HepG2 (cell line): ENCODE results near the gene SLC35F3. TPM values are rescaled to one million over a fixed set of nuclear protein-coding genes. Genes with fewer than 3 reads are reported as not detected.

Experiments used
- ARNT2 ChIP-seq: sonication (generic); formaldehyde crosslinking; IDR thresholded peaks from 2 replicates; pipeline ENCODE4 v1.8.0; 2022; ENCODE audit warnings: mild to moderate bottlenecking, low read depth, missing genetic modification reagents, moderate library complexity
- DMAP1 ChIP-seq: IDR thresholded peaks from 2 replicates; pipeline ENCODE4 v1.6.1; 2016
- GFI1 ChIP-seq: sonication (generic); formaldehyde crosslinking; IDR thresholded peaks from 2 replicates; pipeline ENCODE4 v1.5.0; 2020; ENCODE audit warnings: missing genetic modification reagents, mild to moderate bottlenecking, borderline replicate concordance
- GTF2F1 ChIP-seq: fragments of 150-350 bp; IDR thresholded peaks from 2 replicates; pipeline ENCODE4 v1.6.1; 2014; ENCODE audit warnings: low read length
- HDAC1 ChIP-seq: sonication (generic); formaldehyde crosslinking; IDR thresholded peaks from 2 replicates; pipeline ENCODE4 v1.5.1; 2020; ENCODE audit warnings: mild to moderate bottlenecking, missing genetic modification reagents
- HNRNPL ChIP-seq: fragments of 200-400 bp; formaldehyde crosslinking; IDR thresholded peaks from 2 replicates; pipeline ENCODE4 v1.6.1; 2017; ENCODE audit warnings: mild to moderate bottlenecking, low read depth, low read length
- HOMEZ ChIP-seq: IDR thresholded peaks from 2 replicates; pipeline ENCODE4 v1.6.1; 2016; ENCODE audit warnings: low read depth
- MXI1 ChIP-seq: IDR thresholded peaks from 3 replicates; pipeline ENCODE4 v1.6.1; 2012; ENCODE audit warnings: low read depth, low read length, inconsistent platforms, borderline replicate concordance
- POLR2AphosphoS5 ChIP-seq: IDR thresholded peaks from 2 replicates; pipeline ENCODE4 v1.6.1; 2012; ENCODE audit warnings: low read depth, low read length
- SALL2 ChIP-seq: sonication (generic); formaldehyde crosslinking; IDR thresholded peaks from 2 replicates; pipeline ENCODE4 v1.8.1; 2023; ENCODE audit warnings: mild to moderate bottlenecking, missing genetic modification reagents, inconsistent platforms
- SRF ChIP-seq: IDR thresholded peaks from 2 replicates; pipeline ENCODE4 v1.6.1; 2011; ENCODE audit warnings: mild to moderate bottlenecking, low read depth, low read length, moderate library complexity
- ZBTB10 ChIP-seq: sonication (generic); formaldehyde crosslinking; IDR thresholded peaks from 2 replicates; pipeline ENCODE4 v1.4.0; 2020; ENCODE audit warnings: missing genetic modification reagents, borderline replicate concordance
- ZNF138 ChIP-seq: sonication (generic); formaldehyde crosslinking; IDR thresholded peaks from 2 replicates; pipeline ENCODE4 v1.5.0; 2020; ENCODE audit warnings: mild to moderate bottlenecking, low read depth, missing genetic modification reagents
- ZNF160 ChIP-seq: sonication (generic); formaldehyde crosslinking; IDR thresholded peaks from 2 replicates; pipeline ENCODE4 v1.8.0; 2022; ENCODE audit warnings: mild to moderate bottlenecking, inconsistent platforms, missing genetic modification reagents
- ZNF224 ChIP-seq: sonication (generic); formaldehyde crosslinking; IDR thresholded peaks from 2 replicates; pipeline ENCODE4 v1.5.0; 2020; ENCODE audit warnings: mild to moderate bottlenecking, missing genetic modification reagents
- ZNF546 ChIP-seq: sonication (generic); formaldehyde crosslinking; conservative IDR thresholded peaks from 2 replicates; pipeline ENCODE4 v1.8.1; 2023; ENCODE audit warnings: mild to moderate bottlenecking, missing genetic modification reagents
- ZNF670 ChIP-seq: sonication (generic); formaldehyde crosslinking; IDR thresholded peaks from 2 replicates; pipeline ENCODE4 v1.8.0; 2022; ENCODE audit warnings: mild to moderate bottlenecking, missing genetic modification reagents, borderline replicate concordance
- ZNF687 ChIP-seq: sonication (generic); formaldehyde crosslinking; IDR thresholded peaks from 2 replicates; pipeline ENCODE4 v1.5.1; 2020; ENCODE audit warnings: mild to moderate bottlenecking, missing genetic modification reagents, moderate library complexity
- ZNF749 ChIP-seq: sonication (generic); formaldehyde crosslinking; IDR thresholded peaks from 2 replicates; pipeline ENCODE4 v1.8.0; 2022; ENCODE audit warnings: mild to moderate bottlenecking, missing genetic modification reagents, moderate library complexity, borderline replicate concordance
- polyA plus RNA-seq, 8 experiments: library from polyadenylated mRNA; depleted of rRNA in 3 of 8; stranded (reverse) in 7 of 8; unstranded in 1 of 8; fragments of >200 nt; fragmentation: Illumina TruSeq in 4 of 8; extraction: Trizol in 4 of 8; gene quantifications; 2 replicates each; pipeline versions ENCODE4 v1.2.1 to v1.2.3, GENCODE V29; 2011 to 2016; ENCODE audit warnings: low read depth in 4 of 8, missing spikeins in 1 of 8, mixed read lengths in 1 of 8; ENCODE audit not compliant: insufficient read depth in 1 of 8
- total RNA-seq, 5 experiments: library from RNA; depleted of rRNA; stranded (reverse); fragments of >200 nt; fragmentation: Illumina TruSeq; extraction: Trizol; gene quantifications; 2 replicates each; pipeline ENCODE4 v1.2.3, GENCODE V29; 2016; ENCODE audit warnings: low read depth in 1 of 5

Gene SLC35F3
- total and polyA plus RNA-seq, 2 of the 13 experiments (the other 11 are each of a cell fraction or from before 2014, with no cell fraction given) = not detected

- peak; percentile 98 for TF ChIP-seq ZNF687 (CRISPR knock-in tag)
- TF ChIP-seq ZNF224 (CRISPR knock-in tag) = peak; percentile 98
- TF ChIP-seq SRF = 0 out of 2 replicates have a peak, but pooled peaks have one; percentile 3
- peak; percentile 61; the same call in 1 of the 2 replicates for TF ChIP-seq ZNF138 (CRISPR knock-in tag)
- no peak; the same call in 1 of the 2 replicates for TF ChIP-seq ZNF670 (CRISPR knock-in tag)
- peak; percentile 12; the same call in 1 of the 2 replicates for TF ChIP-seq HOMEZ
- peak; percentile 96 for TF ChIP-seq POLR2AphosphoS5
- peak; percentile 92; the same call in 1 of the 2 replicates for TF ChIP-seq ZNF749
- peak; percentile 47; the same call in 1 of the 2 replicates for TF ChIP-seq ARNT2
- TF ChIP-seq ZBTB10 (CRISPR knock-in tag) = peak; percentile 82; the same call in 1 of the 2 replicates
- TF ChIP-seq MXI1 = peak; percentile 58; the same call in 1 of the 3 replicates
- TF ChIP-seq GTF2F1 = 0 out of 2 replicates have a peak, but pooled peaks have one; percentile 10
- peak; percentile 96 for TF ChIP-seq DMAP1
- TF ChIP-seq HDAC1 = peak; percentile 94
- 0 out of 2 replicates have a peak, but pooled peaks have one; percentile 51 for TF ChIP-seq HNRNPL
- 0 out of 2 replicates have a peak, but pooled peaks have one; percentile 60 for TF ChIP-seq ZNF546 (CRISPR knock-in tag)
- TF ChIP-seq SALL2 = peak; percentile 45; the same call in 1 of the 2 replicates
- peak; percentile 70; the same call in 1 of the 2 replicates for TF ChIP-seq GFI1
- peak; percentile 32; the same call in 1 of the 2 replicates for TF ChIP-seq ZNF160 (CRISPR knock-in tag)
Measured at GRCh38 chr1:234373064-234373958, 468.8 kb downstream of the SLC35F3 start, which contains the start of gene COA6 (continued).
